IgD-negative memory B cell (primary cell): Measurements from ENCODE around the gene CEP89. TPM values are rescaled to one million over a fixed set of nuclear protein-coding genes. Genes with fewer than 3 reads are reported as not detected.

Experiments used
- H3K27ac Mint-ChIP-seq, 3 donors: one replicate each; pipeline ENCODE4 v1.8.0; 2020 to 2022; ENCODE audit warnings: mild to moderate bottlenecking in 3 of 3, mixed read lengths in 3 of 3, moderate library complexity in 1 of 3
- H3K27me3 Mint-ChIP-seq: one replicate; pipeline ENCODE4 v1.8.0; 2021; ENCODE audit warnings: mixed read lengths
- H3K36me3 Mint-ChIP-seq: one replicate; pipeline ENCODE4 v1.8.0; 2020; ENCODE audit warnings: mild to moderate bottlenecking, mixed read lengths
- H3K4me1 Mint-ChIP-seq, 3 donors: one replicate each; pipeline ENCODE4 v1.8.0; 2020 to 2022; ENCODE audit warnings: mixed read lengths in 3 of 3, mild to moderate bottlenecking in 1 of 3
- H3K4me3 Mint-ChIP-seq, 4 donors: one replicate each; pipeline ENCODE4 v1.8.0; 2020 to 2022; ENCODE audit warnings: mild to moderate bottlenecking in 4 of 4, mixed read lengths in 4 of 4, moderate library complexity in 3 of 4
- H3K9me3 Mint-ChIP-seq, 3 donors: one replicate each; pipeline ENCODE4 v1.8.0; 2020 to 2021; ENCODE audit warnings: mixed read lengths in 3 of 3, mild to moderate bottlenecking in 1 of 3
- polyA plus RNA-seq: library from polyadenylated mRNA; unstranded; fragments of 300-500 nt; fragmentation: Illumina TruSeq; gene quantifications from one replicate; pipeline ENCODE4 v1.2.3, GENCODE V29; 2021

Gene CEP89
- polyA plus RNA-seq, 1 donor from 2014 or later: 11.8 TPM

GRCh38 chr19:32919365-32919764, 52.4 kb downstream of the CEP89 start:
- H3K4me3 Mint-ChIP-seq: no peak overlapping the region
- no peaks in the 10 kb centered on the region for H3K27me3 Mint-ChIP-seq
- H3K27ac Mint-ChIP-seq: no peak overlapping the region
- H3K36me3 Mint-ChIP-seq: peaks cover 11% of the 10 kb centered on the region
- peaks cover 0 to 4% (median 1%) of the 10 kb centered on the region in 3 donors for H3K4me1 Mint-ChIP-seq
- no peaks in the 10 kb centered on the region for H3K9me3 Mint-ChIP-seq

GRCh38 chr19:32917616-32917996, 54.2 kb downstream of the CEP89 start:
- H3K4me3 Mint-ChIP-seq: no peak overlapping the region
- no peaks in the 10 kb centered on the region for H3K27me3 Mint-ChIP-seq
- no peaks in the 10 kb centered on the region for H3K9me3 Mint-ChIP-seq
- peaks cover 10% of the 10 kb centered on the region for H3K36me3 Mint-ChIP-seq
- peaks cover 0 to 4% (median 0%) of the 10 kb centered on the region in 3 donors for H3K4me1 Mint-ChIP-seq
- no peak overlapping the region for H3K27ac Mint-ChIP-seq

GRCh38 chr19:32916969-32917615, 54.7 kb downstream of the CEP89 start:
- Mint-ChIP-seq H3K27me3 (no peaks in the 10 kb centered on the region), H3K27ac (peak overlapping the region in 1 of 3 donors; percentile 31), H3K4me3 (no peak overlapping the region), H3K9me3 (no peaks in the 10 kb centered on the region), H3K36me3 (peaks cover 13% of the 10 kb centered on the region), H3K4me1 (peaks cover 0 to 4% (median 0%) of the 10 kb centered on the region in 3 donors)

GRCh38 chr19:32914879-32915660, 56.7 kb downstream of the CEP89 start:
- Mint-ChIP-seq H3K36me3 (peaks cover 11% of the 10 kb centered on the region), H3K4me3 (no peak overlapping the region), H3K9me3 (no peaks in the 10 kb centered on the region), H3K27ac (no peak overlapping the region), H3K27me3 (no peaks in the 10 kb centered on the region), H3K4me1 (peaks cover 0 to 4% (median 0%) of the 10 kb centered on the region in 3 donors)

GRCh38 chr19:32911467-32911866, 60.3 kb downstream of the CEP89 start:
- Mint-ChIP-seq H3K36me3 (peaks cover 17% of the 10 kb centered on the region), H3K27ac (no peak overlapping the region), H3K27me3 (no peaks in the 10 kb centered on the region), H3K4me1 (no peaks in the 10 kb centered on the region), H3K4me3 (no peak overlapping the region), H3K9me3 (no peaks in the 10 kb centered on the region)

GRCh38 chr19:32910874-32911273, 60.9 kb downstream of the CEP89 start:
- Mint-ChIP-seq H3K4me1 (no peaks in the 10 kb centered on the region), H3K27ac (no peak overlapping the region), H3K27me3 (no peaks in the 10 kb centered on the region), H3K36me3 (peaks cover 19% of the 10 kb centered on the region), H3K9me3 (peaks cover 1 to 4% (median 1%) of the 10 kb centered on the region in 3 donors), H3K4me3 (no peak overlapping the region)

GRCh38 chr19:32910094-32910493, 61.7 kb downstream of the CEP89 start:
- H3K4me1 Mint-ChIP-seq: no peaks in the 10 kb centered on the region
- peaks cover 20% of the 10 kb centered on the region for H3K36me3 Mint-ChIP-seq
- H3K27ac Mint-ChIP-seq: no peak overlapping the region
- no peaks in the 10 kb centered on the region for H3K27me3 Mint-ChIP-seq
- no peak overlapping the region for H3K4me3 Mint-ChIP-seq
- H3K9me3 Mint-ChIP-seq: peaks cover 3 to 9% (median 4%) of the 10 kb centered on the region in 3 donors

GRCh38 chr19:32909257-32909656, 62.5 kb downstream of the CEP89 start:
- Mint-ChIP-seq H3K4me3 (no peak overlapping the region), H3K27me3 (no peaks in the 10 kb centered on the region), H3K27ac (no peak overlapping the region), H3K36me3 (peaks cover 17% of the 10 kb centered on the region), H3K4me1 (no peaks in the 10 kb centered on the region), H3K9me3 (peaks cover 3 to 13% (median 4%) of the 10 kb centered on the region in 3 donors)

- H3K36me3 Mint-ChIP-seq: peaks cover 17% of the 10 kb centered on the region
- H3K27ac Mint-ChIP-seq: no peak overlapping the region
- H3K4me1 Mint-ChIP-seq: no peaks in the 10 kb centered on the region
These were observed 63.0 kb downstream of the CEP89 start for GRCh38 chr19:32908641-32909190.

GRCh38 chr19:32902448-32902847, 69.3 kb downstream of the CEP89 start:
- Mint-ChIP-seq H3K27ac (no peak overlapping the region), H3K4me1 (no peaks in the 10 kb centered on the region), H3K4me3 (no peak overlapping the region), H3K36me3 (peaks cover 9% of the 10 kb centered on the region), H3K9me3 (peaks cover 3 to 13% (median 5%) of the 10 kb centered on the region in 3 donors), H3K27me3 (no peaks in the 10 kb centered on the region)

More at GRCh38 chr19:32908641-32909190, 63.0 kb downstream of the CEP89 start:
- Mint-ChIP-seq H3K27me3 (no peaks in the 10 kb centered on the region), H3K9me3 (peaks cover 3 to 13% (median 4%) of the 10 kb centered on the region in 3 donors), H3K4me3 (no peak overlapping the region)

- Mint-ChIP-seq H3K4me1 (peaks cover 0 to 1% (median 0%) of the 10 kb centered on the region in 3 donors), H3K9me3 (peaks cover 3 to 18% (median 5%) of the 10 kb centered on the region in 3 donors), H3K4me3 (peak overlapping the region in 1 of 4 donors; percentile 4), H3K27me3 (no peaks in the 10 kb centered on the region), H3K27ac (no peak overlapping the region), H3K36me3 (peaks cover 16% of the 10 kb centered on the region)
These were observed 70.1 kb downstream of the CEP89 start for GRCh38 chr19:32901504-32902161.

- H3K27me3 Mint-ChIP-seq: no peaks in the 10 kb centered on the region
- H3K27ac Mint-ChIP-seq: no peak overlapping the region
- peaks cover 35% of the 10 kb centered on the region for H3K36me3 Mint-ChIP-seq
- H3K9me3 Mint-ChIP-seq: peaks cover 2 to 30% (median 9%) of the 10 kb centered on the region in 3 donors
- H3K4me1 Mint-ChIP-seq: peaks cover 0 to 10% (median 0%) of the 10 kb centered on the region in 3 donors
- no peak overlapping the region for H3K4me3 Mint-ChIP-seq
These were observed 75.1 kb downstream of the CEP89 start for GRCh38 chr19:32896516-32897214.

GRCh38 chr19:32895384-32895783, 76.4 kb downstream of the CEP89 start:
- no peaks in the 10 kb centered on the region for H3K27me3 Mint-ChIP-seq
- H3K9me3 Mint-ChIP-seq: peaks cover 8 to 32% (median 11%) of the 10 kb centered on the region in 3 donors
- H3K4me3 Mint-ChIP-seq: no peak overlapping the region
- peaks cover 0 to 10% (median 0%) of the 10 kb centered on the region in 3 donors for H3K4me1 Mint-ChIP-seq
- peaks cover 37% of the 10 kb centered on the region for H3K36me3 Mint-ChIP-seq
- H3K27ac Mint-ChIP-seq: no peak overlapping the region

- peaks cover 30% of the 10 kb centered on the region for H3K36me3 Mint-ChIP-seq
These were observed 80.1 kb downstream of the CEP89 start for GRCh38 chr19:32891609-32892008.

More at GRCh38 chr19:32891609-32892008, 80.1 kb downstream of the CEP89 start:
- H3K4me1 Mint-ChIP-seq: peaks cover 0 to 9% (median 0%) of the 10 kb centered on the region in 3 donors
- H3K27ac Mint-ChIP-seq: no peak overlapping the region
- H3K27me3 Mint-ChIP-seq: no peaks in the 10 kb centered on the region
- peaks cover 10 to 27% (median 11%) of the 10 kb centered on the region in 3 donors for H3K9me3 Mint-ChIP-seq
- H3K4me3 Mint-ChIP-seq: no peak overlapping the region
